T-helper 9 cell (primary cell): ENCODE data around the gene GAPVD1.
A peak's percentile ranks its signal among the peaks of the same experiment; 100 is the strongest.
"Not testable (repeated sequence)": the region's sequence is repeated elsewhere in the genome, so short reads cannot be mapped to it uniquely, and the experiment has no call there.

Experiments used
- DNase-seq: peaks from one replicate; pipeline ENCODE4 v3.0.0-alpha.2; 2020
- total RNA-seq, 2 donors: gene quantifications; one replicate each; lab custom pipeline; 2026; lab: John Stamatoyannopoulos, UW

The GAPVD1 gene, protein sequence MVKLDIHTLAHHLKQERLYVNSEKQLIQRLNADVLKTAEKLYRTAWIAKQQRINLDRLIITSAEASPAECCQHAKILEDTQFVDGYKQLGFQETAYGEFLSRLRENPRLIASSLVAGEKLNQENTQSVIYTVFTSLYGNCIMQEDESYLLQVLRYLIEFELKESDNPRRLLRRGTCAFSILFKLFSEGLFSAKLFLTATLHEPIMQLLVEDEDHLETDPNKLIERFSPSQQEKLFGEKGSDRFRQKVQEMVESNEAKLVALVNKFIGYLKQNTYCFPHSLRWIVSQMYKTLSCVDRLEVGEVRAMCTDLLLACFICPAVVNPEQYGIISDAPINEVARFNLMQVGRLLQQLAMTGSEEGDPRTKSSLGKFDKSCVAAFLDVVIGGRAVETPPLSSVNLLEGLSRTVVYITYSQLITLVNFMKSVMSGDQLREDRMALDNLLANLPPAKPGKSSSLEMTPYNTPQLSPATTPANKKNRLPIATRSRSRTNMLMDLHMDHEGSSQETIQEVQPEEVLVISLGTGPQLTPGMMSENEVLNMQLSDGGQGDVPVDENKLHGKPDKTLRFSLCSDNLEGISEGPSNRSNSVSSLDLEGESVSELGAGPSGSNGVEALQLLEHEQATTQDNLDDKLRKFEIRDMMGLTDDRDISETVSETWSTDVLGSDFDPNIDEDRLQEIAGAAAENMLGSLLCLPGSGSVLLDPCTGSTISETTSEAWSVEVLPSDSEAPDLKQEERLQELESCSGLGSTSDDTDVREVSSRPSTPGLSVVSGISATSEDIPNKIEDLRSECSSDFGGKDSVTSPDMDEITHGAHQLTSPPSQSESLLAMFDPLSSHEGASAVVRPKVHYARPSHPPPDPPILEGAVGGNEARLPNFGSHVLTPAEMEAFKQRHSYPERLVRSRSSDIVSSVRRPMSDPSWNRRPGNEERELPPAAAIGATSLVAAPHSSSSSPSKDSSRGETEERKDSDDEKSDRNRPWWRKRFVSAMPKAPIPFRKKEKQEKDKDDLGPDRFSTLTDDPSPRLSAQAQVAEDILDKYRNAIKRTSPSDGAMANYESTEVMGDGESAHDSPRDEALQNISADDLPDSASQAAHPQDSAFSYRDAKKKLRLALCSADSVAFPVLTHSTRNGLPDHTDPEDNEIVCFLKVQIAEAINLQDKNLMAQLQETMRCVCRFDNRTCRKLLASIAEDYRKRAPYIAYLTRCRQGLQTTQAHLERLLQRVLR (N-terminal part only)
- total RNA-seq: 153 to 157 reads per million in 2 donors

- DNase-seq: peak; percentile 83
These were observed at the start of gene GAPVD1 for GRCh38 chr9:125261501-125262293. Gene GAPVD1 (plus strand): TSS chr9:125261826. CDS start chr9:125298922, 37,096 bp downstream.

DNA sequence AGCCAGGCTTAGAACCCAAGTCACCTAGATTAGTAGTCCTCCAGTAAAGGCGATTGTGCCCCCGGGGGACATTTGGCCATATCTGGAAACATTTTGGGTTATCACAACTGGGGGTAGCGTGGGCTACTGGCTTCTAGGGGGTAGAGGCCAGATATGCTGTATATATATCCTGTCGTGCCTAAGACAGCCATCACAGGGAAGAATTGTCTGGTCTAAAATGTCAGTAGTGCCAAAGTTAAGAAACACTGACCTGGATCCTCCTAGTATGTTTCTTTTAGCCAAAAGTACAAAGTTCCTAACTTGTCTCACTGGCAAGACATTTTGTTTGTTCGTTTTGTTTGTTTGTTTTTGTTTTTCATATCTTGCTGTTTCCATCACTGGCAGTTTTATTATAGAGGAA is 47.4 kb upstream of the GAPVD1 start:
- DNase-seq: no peak

DNA sequence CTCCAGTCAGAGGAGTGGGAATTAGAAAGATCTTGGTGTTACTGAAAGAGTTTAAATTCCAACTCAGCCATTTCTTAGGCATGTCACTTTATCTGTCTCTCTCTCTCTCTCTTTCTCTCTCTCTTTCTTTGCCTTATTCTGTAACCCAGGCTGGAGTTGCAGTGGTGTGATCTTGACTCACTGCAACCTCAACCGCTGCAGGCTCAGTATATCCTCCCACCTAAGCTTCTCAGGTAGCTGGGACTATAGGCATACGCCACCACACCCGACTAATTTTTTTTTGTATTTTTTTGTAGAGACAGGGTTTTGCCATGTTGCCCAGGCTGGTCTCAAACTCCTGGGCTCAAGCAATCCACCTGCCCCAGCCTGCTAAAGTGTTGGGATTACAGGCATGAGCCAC is 43.0 kb upstream of the GAPVD1 start:
- DNase-seq: no peak

GRCh38 chr9:125224858-125225257 is 36.8 kb upstream of the GAPVD1 start:
- not testable (repeated sequence) for DNase-seq

- no peak for DNase-seq
These were observed 33.9 kb upstream of the GAPVD1 start for GRCh38 chr9:125227761-125228160.

- no peak for DNase-seq
These were observed 27.9 kb upstream of the GAPVD1 start for GRCh38 chr9:125233678-125234077.

DNA sequence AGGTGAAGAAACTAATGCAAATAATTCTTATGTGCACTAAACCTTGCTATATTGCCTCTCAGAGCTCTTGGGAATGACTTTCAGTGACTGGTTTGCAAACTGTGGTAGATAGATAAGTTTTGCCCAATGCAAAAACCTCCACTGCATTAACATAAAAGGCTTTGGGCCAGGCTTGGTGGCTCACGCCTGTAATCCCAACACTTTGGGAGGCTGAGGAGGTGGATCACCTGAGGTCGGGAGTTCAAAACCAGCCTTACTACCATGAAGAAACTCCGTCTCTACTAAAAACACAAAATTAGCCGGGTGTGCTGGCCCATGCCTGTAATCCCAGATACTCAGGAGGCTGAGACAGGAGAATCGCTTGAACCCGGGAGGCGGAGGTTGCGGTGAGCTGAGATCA is 27.5 kb upstream of the GAPVD1 start:
- DNase-seq: not testable (repeated sequence)

DNA sequence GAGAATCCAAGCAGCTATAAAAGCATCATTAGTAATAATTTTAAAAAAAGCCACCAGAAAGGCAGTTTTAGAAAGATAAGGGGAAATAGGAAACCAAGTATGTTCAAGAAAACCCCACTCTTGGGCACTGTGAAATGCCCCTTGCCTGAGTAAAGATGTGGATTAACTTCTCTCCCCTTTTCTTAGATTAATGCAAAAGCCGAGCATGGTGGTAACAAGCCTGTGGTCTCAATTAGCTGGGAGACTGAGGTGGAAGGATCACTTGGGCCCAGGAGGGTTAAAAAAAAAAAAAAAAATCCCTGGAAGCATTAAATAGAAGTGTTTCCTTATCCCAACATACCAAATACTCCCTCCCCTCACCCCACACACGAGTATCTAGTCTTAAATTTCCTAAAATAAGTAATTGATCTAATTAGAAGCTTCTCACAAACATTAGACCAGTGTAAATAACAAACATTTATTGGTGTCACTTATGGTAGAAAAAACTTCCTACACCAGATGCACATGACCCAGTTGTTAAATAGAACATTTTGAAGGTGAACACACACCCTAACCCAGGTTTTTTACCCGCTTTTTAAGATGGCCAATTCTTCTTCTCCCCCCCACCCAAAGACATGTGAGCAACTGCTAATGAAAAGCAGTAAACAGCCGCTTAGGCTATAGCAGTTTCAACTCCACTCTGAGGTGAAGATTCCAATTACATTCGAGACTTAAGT is 25.7 kb upstream of the GAPVD1 start:
- DNase-seq: no peak

DNA sequence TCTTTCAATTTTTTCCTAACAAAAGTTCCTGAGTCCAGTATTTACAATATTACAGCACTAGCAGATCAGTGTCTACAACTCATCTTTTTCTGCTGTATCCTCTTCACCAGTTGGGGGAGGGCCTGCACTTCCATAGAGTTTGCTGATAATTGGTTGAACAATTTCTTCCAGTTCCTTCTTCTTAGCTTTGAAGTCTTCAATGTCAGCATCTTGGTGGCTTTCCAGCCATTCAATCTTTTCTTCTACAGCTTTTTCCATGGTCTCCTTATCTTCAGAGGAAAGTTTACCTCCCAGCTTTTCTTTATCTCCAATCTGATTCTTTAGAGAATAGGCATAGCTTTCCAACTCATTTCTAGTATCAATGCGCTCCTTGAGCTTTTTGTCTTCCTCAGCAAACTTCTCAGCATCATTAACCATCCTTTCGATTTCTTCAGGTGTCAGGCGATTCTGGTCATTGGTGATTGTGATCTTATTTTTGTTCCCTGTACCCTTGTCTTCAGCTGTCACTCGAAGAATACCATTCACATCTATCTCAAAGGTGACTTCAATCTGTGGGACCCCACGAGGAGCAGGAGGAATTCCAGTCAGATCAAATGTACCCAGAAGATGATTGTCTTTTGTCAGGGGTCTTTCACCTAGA is 25.0 kb upstream of the GAPVD1 start:
- not testable (repeated sequence) for DNase-seq

GRCh38 chr9:125238127-125238914 is 23.3 kb upstream of the GAPVD1 start:
- DNase-seq: no peak

DNA sequence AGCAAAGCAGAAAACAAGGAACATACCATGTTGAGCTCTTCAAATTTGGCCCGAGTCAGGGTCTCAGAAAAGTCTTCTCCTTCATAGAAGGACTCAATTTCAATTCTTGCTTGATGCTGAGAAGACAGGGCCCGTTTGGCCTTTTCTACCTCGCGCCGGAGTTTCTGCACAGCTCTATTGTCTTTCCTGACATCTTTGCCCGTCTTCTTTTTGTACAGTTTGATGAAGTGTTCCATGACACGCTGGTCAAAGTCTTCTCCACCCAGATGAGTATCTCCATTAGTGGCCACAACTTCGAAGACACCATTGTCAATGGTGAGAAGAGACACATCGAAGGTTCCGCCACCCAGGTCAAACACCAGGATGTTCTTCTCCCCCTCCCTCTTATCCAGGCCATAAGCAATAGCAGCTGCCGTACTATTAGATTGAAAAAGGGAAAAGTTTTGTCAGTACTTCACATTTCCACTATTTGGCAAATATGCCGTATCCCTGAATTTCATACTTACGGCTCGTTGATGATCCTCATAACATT is 22.6 kb upstream of the GAPVD1 start:
- no peak for DNase-seq

GRCh38 chr9:125239631-125240597 is 21.7 kb upstream of the GAPVD1 start:
- DNase-seq: no peak

- DNase-seq: no peak
These were observed 21.0 kb upstream of the GAPVD1 start for GRCh38 chr9:125240649-125240999.

GRCh38 chr9:125241000-125241862 is 20.4 kb upstream of the GAPVD1 start, which contains the start of gene HSPA5:
Gene HSPA5 (minus strand): TSS chr9:125241343. CDS start chr9:125241126, 217 bp downstream.
- peak; percentile 99 for DNase-seq

DNA sequence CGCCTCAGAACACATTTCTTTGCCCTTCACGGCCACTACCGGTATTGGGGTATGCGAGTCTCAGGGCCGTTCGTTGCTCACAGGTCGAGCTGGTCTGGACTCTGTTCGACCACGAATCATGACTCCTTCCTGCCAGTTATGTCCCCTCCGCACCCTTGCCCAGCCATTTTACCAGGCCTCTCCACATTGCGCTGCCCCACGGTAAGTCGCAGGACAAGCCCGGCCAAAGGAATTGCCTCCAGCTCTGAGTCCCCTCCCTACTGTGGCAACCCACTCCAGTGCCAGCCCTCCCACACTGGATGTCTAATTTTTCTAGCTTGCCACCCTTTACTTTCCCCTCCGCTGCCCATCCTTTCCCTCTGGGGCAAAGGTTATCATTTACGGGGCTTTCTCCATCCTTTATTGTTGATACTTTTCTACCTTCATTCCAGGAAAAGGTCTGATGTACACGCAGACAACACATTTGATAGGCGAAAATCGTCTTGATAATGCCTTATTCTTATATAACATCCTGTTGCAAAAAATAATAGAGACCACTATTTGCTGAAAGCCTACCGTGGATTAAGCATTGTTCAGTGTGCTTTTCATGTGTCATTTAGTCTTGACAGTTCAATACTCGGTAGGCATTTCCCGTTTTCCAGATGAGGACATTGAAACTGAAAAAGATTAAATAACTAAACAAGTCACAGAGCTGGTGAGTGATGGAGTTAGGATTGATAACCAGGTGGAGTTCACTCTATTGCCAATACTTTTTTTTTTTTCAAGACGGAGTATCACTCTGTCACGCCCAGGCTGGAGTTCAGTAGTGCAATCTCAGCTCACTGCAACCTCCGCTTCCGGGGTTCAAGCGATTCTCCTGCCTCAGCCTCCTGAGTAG is 19.5 kb upstream of the GAPVD1 start:
- DNase-seq: no peak

DNA sequence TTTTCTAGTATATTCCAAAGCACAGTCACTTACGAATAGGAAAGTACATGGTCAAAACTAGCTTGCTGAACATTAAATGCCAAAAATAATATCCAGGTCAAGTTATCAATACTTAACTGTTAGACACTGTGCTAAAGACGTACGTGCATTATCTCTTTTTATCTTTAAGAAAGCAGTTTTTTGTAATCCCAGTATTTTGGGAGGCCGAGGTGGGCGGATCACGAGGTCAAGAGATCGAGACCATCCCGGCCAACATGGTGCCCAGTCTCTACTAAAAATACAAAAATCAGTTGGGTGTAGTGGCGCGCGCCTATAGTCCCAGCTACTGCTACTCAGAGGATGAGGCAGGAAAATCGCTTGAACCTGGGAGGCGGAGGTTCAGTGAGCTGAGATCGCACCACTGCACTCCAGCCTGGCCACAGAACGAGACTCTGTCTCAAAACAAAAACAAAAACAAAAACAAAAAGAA is 17.8 kb upstream of the GAPVD1 start:
- no peak for DNase-seq
